Measurements from ENCODE around the gene TEX28.

DNA sequence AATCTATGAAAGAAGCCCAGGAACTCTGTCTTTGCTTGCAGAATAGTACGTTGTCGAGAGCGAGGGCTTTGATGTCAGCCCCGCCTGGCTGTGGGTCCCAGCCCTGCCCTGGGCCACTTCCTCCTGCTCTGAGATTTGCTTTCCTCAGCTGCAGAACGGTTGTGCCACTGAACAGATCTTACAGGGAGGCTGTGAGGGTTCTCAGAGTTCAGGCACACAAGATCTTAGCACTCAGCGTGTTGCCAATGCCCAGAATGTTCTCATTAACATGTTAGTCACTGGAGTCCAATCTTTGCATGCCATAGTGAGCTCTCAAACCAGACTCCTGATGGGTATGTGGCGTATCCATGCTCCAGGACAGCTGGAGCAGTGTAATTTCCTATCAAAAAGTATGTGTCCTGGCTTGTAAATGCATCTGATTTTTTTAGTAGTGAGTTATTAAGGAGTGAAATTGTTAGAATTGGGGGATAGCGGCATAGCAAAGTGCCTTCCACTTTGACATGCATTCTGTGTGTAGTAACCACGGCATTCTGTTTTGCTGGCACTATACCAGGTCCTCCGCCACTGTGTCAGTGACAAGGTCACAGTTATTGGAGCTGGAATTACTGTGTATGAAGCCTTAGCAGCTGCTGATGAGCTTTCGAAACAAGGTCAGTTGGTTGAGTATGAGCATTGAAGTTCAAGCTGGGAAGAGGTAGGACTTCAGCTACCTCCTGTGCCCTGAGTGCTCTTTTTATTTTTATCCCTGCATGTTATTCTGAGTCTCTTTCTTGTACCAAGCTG, 32.3 kb upstream of the TEX28 start:
- TF ChIP-seq, protein P1, sequence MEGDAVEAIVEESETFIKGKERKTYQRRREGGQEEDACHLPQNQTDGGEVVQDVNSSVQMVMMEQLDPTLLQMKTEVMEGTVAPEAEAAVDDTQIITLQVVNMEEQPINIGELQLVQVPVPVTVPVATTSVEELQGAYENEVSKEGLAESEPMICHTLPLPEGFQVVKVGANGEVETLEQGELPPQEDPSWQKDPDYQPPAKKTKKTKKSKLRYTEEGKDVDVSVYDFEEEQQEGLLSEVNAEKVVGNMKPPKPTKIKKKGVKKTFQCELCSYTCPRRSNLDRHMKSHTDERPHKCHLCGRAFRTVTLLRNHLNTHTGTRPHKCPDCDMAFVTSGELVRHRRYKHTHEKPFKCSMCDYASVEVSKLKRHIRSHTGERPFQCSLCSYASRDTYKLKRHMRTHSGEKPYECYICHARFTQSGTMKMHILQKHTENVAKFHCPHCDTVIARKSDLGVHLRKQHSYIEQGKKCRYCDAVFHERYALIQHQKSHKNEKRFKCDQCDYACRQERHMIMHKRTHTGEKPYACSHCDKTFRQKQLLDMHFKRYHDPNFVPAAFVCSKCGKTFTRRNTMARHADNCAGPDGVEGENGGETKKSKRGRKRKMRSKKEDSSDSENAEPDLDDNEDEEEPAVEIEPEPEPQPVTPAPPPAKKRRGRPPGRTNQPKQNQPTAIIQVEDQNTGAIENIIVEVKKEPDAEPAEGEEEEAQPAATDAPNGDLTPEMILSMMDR (IDR thresholded peaks at IDR 0.05; ENCODE audit: insufficient read depth, low read depth, low read length), result no peak
- no peak for TF ChIP-seq EZH2 (IDR thresholded peaks at IDR 0.05; ENCODE audit: insufficient read depth, low read length)

Data from astrocyte (in vitro differentiated cells and primary cell).